HUES6 (cell line): ENCODE measurements around the gene GPX1.
A peak's percentile ranks its signal among the peaks of the same experiment; 100 is the strongest.
"Not testable (repeated sequence)": the region's sequence is repeated elsewhere in the genome, so short reads cannot be mapped to it uniquely, and the experiment has no call there.

Source experiments
- H3K27ac ChIP-seq: 2 replicates; pipeline ENCODE4 v1.7.0; 2013; ENCODE audit warnings: low read depth, mild to moderate bottlenecking, low read length, inconsistent platforms
- H3K27me3 ChIP-seq: 2 replicates; pipeline ENCODE4 v1.6.1; 2013; ENCODE audit warnings: low read length; ENCODE audit not compliant: control insufficient read depth, insufficient read depth
- H3K36me3 ChIP-seq: 2 replicates; pipeline ENCODE4 v1.6.1; 2013; ENCODE audit warnings: low read length; ENCODE audit not compliant: control insufficient read depth, insufficient read depth
- H3K4me1 ChIP-seq: 2 replicates; pipeline ENCODE4 v1.6.1; 2013; ENCODE audit warnings: low read length; ENCODE audit not compliant: control insufficient read depth, insufficient read depth
- H3K4me3 ChIP-seq: 2 replicates; pipeline ENCODE4 v1.5.1; 2013; ENCODE audit warnings: low read depth, low read length
- H3K9ac ChIP-seq: one replicate; pipeline ENCODE4 v1.6.1; 2013; ENCODE audit warnings: mild to moderate bottlenecking, low read length
- H3K9me3 ChIP-seq: 2 replicates; pipeline ENCODE4 v1.6.1; 2013; ENCODE audit warnings: low read depth, low read length; ENCODE audit not compliant: control insufficient read depth, insufficient read depth

The GPX1 gene

GRCh38 chr3:49357443-49358216 lies 523 bp downstream of the GPX1 start:
- Histone ChIP-seq H3K4me3 (peak overlapping the region; percentile 70), H3K36me3 (peaks cover 52% of the 10 kb centered on the region), H3K27ac (peak overlapping the region; percentile 88), H3K4me1 (peaks cover 18% of the 10 kb centered on the region), H3K9ac (peak overlapping the region; percentile 89)
- not testable (repeated sequence) for H3K9me3 ChIP-seq, H3K27me3 ChIP-seq

- H3K9ac ChIP-seq, result peak overlapping the region; percentile 89
- peaks cover 46% of the 10 kb centered on the region for H3K36me3 ChIP-seq
- peaks cover 18% of the 10 kb centered on the region for H3K4me1 ChIP-seq
- H3K27ac ChIP-seq, H3K9me3 ChIP-seq, H3K27me3 ChIP-seq: not testable (repeated sequence)
- peak overlapping the region; percentile 70 for H3K4me3 ChIP-seq
Measured at GRCh38 chr3:49357095-49357442, 1.1 kb downstream of the GPX1 start.

- Histone ChIP-seq H3K4me3 (no peak overlapping the region), H3K27ac (no peak overlapping the region), H3K4me1 (peaks cover 4% of the 10 kb centered on the region; the same call in 1 of the 2 replicates), H3K9me3 (no peaks in the 10 kb centered on the region), H3K27me3 (no peaks in the 10 kb centered on the region), H3K36me3 (peaks cover 14% of the 10 kb centered on the region), H3K9ac (no peak overlapping the region)
Measured at GRCh38 chr3:49352890-49353421, 5.2 kb downstream of the GPX1 start.

DNA sequence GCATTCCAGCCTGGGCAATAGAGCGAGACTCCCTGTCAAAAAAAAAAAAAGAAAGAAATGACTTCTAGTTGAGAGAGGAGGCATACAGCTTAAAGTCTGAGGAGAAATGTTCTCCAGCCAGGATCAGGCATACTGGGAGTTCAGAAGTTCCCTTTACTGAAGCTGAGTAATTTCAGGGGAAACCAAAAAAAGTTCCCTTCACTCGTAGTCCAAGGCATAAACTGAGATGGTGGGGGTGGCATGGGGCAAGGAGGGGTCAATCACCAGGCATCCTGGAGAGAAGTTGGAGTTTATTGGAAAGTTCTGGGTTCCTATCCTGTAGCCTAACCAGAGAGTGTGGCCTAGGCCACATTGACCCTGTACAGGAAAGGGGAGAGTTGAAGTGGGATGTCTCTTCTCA lies 5.9 kb downstream of the GPX1 start:
- peaks cover 4% of the 10 kb centered on the region; the same call in 1 of the 2 replicates for H3K4me1 ChIP-seq
- H3K27me3 ChIP-seq, result no peaks in the 10 kb centered on the region
- H3K27ac ChIP-seq, result no peak overlapping the region
- no peak overlapping the region for H3K9ac ChIP-seq
- no peak overlapping the region for H3K4me3 ChIP-seq
- peaks cover 14% of the 10 kb centered on the region for H3K36me3 ChIP-seq
- no peaks in the 10 kb centered on the region for H3K9me3 ChIP-seq

DNA sequence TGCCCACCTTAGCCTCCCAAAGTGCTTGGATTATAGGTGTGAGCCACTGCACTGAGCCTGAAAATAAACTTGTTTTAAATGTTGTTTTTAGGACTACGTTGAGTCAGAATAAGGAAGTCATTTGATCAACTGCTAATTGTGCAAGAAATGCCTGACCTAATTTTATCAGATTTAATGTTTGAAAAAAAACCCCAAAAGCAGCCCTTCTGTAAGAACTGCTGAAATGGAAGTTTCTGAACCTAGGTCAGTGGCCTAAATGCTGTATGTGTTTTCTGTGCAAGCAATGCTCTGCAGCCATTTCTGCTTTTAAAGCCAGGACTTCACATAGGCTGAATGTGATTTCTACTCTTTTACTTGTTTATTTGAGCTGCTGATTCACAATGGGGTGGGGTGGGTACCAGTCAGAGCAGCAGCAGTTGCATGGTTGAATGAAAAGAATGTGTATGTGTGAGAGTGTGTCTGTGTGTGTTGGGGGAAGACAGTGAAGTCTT lies 6.6 kb downstream of the GPX1 start:
- Histone ChIP-seq H3K36me3 (peaks cover 11% of the 10 kb centered on the region), H3K4me1 (peaks cover 4% of the 10 kb centered on the region; the same call in 1 of the 2 replicates), H3K9ac (no peak overlapping the region), H3K9me3 (no peaks in the 10 kb centered on the region), H3K4me3 (no peak overlapping the region), H3K27ac (no peak overlapping the region), H3K27me3 (no peaks in the 10 kb centered on the region)

DNA sequence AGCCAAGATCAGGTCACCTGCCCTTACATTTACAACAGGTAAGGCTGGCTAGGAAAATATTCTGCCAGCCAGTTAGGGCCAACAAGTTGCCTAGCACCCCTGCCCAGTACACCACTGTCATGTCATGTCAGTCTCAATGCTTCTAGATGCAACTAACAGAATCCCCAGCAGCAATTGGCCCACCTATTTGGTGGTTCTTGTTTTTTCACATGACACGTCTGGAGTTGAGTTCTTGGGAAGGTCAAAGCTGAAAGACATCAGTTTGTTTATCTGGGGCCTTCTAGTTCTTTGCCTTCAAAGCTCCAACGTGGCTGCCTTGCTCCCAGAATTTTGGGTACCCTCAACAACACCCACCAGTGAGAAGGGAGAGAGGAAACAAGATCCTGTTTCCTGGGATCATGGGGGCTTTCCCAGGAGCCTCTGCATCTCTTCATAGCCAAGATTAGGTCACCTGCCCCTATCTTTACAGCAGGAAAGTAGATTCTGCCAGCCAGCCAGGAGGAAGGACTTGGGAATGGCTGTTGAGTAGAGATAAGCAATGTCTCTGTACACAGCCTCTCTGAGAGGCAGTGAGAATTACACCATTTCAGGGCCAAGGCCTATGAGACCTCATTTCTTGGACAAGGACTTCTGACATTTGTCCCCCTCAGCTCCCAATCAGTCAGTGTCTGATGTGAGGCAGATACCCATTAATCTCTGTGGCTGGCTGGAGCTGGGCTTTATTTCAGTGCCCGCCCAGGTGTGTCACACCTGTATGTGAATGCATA lies 8.6 kb downstream of the GPX1 start:
- Histone ChIP-seq H3K4me3 (no peak overlapping the region), H3K36me3 (no peaks in the 10 kb centered on the region), H3K27ac (no peak overlapping the region), H3K9ac (no peak overlapping the region), H3K9me3 (no peaks in the 10 kb centered on the region), H3K4me1 (peaks cover 4% of the 10 kb centered on the region; the same call in 1 of the 2 replicates), H3K27me3 (no peaks in the 10 kb centered on the region)

- not testable (repeated sequence) for H3K4me3 ChIP-seq, H3K27ac ChIP-seq, H3K36me3 ChIP-seq, H3K27me3 ChIP-seq, H3K4me1 ChIP-seq, H3K9ac ChIP-seq, H3K9me3 ChIP-seq
Measured at GRCh38 chr3:49348361-49348760, 9.8 kb downstream of the GPX1 start.

- H3K27ac ChIP-seq, result no peak overlapping the region
- H3K36me3 ChIP-seq, result no peaks in the 10 kb centered on the region
- H3K9ac ChIP-seq, result no peak overlapping the region
- peaks cover 3% of the 10 kb centered on the region; the same call in 1 of the 2 replicates for H3K4me1 ChIP-seq
- H3K4me3 ChIP-seq, result no peak overlapping the region
- H3K27me3 ChIP-seq, result no peaks in the 10 kb centered on the region
- H3K9me3 ChIP-seq, result no peaks in the 10 kb centered on the region
Measured at GRCh38 chr3:49346797-49347251, 11.3 kb downstream of the GPX1 start.

GRCh38 chr3:49343163-49343562 lies 15.0 kb downstream of the GPX1 start:
- Histone ChIP-seq H3K9ac (no peak overlapping the region), H3K4me1 (peaks cover 14% of the 10 kb centered on the region), H3K36me3 (no peaks in the 10 kb centered on the region), H3K4me3 (no peak overlapping the region), H3K27me3 (no peaks in the 10 kb centered on the region), H3K9me3 (no peaks in the 10 kb centered on the region), H3K27ac (no peak overlapping the region)

DNA sequence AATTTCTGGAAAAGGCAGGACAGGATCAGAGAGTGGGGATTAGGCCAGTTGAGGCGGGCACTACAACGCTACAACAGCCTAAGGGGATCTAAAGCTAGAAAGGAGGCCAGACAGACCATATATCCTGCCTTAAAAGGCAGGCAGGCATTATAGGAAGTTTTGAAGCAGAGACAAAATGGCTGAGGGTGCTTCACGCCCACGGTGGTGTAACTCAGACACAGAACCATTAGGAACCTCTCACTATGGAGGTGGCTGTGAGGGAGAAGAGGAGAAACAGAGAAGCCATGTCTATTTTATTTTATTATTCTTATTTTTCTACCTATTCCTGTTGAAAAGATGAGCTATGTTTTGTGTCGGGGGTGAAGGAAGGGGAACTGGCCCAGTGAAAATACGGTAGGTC lies 16.2 kb downstream of the GPX1 start:
- Histone ChIP-seq H3K9ac (no peak overlapping the region), H3K4me3 (no peak overlapping the region), H3K27me3 (no peaks in the 10 kb centered on the region), H3K4me1 (peaks cover 14% of the 10 kb centered on the region), H3K36me3 (no peaks in the 10 kb centered on the region), H3K27ac (no peak overlapping the region), H3K9me3 (no peaks in the 10 kb centered on the region)
